Spinal cord (tissue), 10 donors: ENCODE data around the gene EYA2. TPM values are rescaled to one million over a fixed set of nuclear protein-coding genes. Genes with fewer than 3 reads are reported as not detected.

ENCODE experiments used
- DNase-seq, 6 donors: peaks; one replicate each; pipeline versions ENCODE4 v3.0.0 to v3.0.0-alpha.2; 2013 to 2015; ENCODE audit warnings: low spot score in 6 of 6, low read depth in 4 of 6
- H3K27ac ChIP-seq: one replicate; pipeline ENCODE4 v1.5.1; 2013; ENCODE audit warnings: low read depth, low read length, control low read depth
- H3K27me3 ChIP-seq: one replicate; pipeline ENCODE4 v1.6.1; 2013; ENCODE audit warnings: low read length; ENCODE audit not compliant: control insufficient read depth, insufficient read depth
- H3K36me3 ChIP-seq: one replicate; pipeline ENCODE4 v1.6.1; 2013; ENCODE audit warnings: low read length; ENCODE audit not compliant: control insufficient read depth, insufficient read depth
- H3K4me1 ChIP-seq: one replicate; pipeline ENCODE4 v1.6.1; 2013; ENCODE audit warnings: low read length; ENCODE audit not compliant: control insufficient read depth, insufficient read depth
- H3K4me3 ChIP-seq: one replicate; pipeline ENCODE4 v1.5.1; 2013; ENCODE audit warnings: low read depth, low read length, control low read depth
- H3K9me3 ChIP-seq: one replicate; pipeline ENCODE4 v1.6.1; 2013; ENCODE audit warnings: low read length; ENCODE audit not compliant: control insufficient read depth, insufficient read depth
- WGBS: methylation state at CpG from one replicate; pipeline ENCODE4 v1.1.5; 2013; ENCODE audit warnings: missing lambda C conversion rate; ENCODE audit not compliant: insufficient coverage; 5-methylcytosine and 5-hydroxymethylcytosine counted together
- polyA plus RNA-seq, 2 donors: library from polyadenylated mRNA; unstranded; fragments of 120-200 nt; gene quantifications; one replicate each; pipeline ENCODE4 v1.2.1, GENCODE V29; 2013; ENCODE audit not compliant: insufficient read length in 2 of 2
- total RNA-seq, 2 donors: library from RNA; depleted of rRNA in 1 of 2; stranded (reverse); fragments of 120-200 nt in 1 of 2; fragments of >200 nt in 1 of 2; gene quantifications; one replicate each; pipeline versions ENCODE4 v1.2.3 to v1.2.4, GENCODE V29; 2013 to 2014
- donor health status: healthy.

Gene EYA2
- total and polyA plus RNA-seq, 4 donors: 10.7 to 32.7 (median 25.0) TPM

DNA sequence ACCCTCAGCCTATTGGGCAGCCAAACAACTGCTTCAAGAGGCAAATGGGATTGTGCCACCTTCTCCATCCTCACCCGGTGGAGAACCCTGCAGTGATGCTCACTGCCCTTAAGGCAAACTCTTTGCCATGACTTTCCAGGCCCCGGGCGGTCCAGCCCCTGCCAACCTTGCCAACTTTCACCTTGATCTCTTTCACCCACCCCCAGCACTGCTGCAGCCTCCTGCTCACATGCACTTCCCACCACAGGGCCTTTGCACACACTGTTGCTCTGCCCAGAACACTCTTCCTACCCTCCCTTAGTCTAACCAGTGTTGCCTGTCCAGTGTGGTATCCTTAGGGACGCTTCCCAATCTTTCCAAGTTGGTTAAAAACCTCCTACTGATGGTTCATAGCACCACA is 221.1 kb downstream of the EYA2 start:
- DNase-seq: no peak
- H3K9me3 ChIP-seq: peaks cover under 1% of the 10 kb centered on the region

DNA sequence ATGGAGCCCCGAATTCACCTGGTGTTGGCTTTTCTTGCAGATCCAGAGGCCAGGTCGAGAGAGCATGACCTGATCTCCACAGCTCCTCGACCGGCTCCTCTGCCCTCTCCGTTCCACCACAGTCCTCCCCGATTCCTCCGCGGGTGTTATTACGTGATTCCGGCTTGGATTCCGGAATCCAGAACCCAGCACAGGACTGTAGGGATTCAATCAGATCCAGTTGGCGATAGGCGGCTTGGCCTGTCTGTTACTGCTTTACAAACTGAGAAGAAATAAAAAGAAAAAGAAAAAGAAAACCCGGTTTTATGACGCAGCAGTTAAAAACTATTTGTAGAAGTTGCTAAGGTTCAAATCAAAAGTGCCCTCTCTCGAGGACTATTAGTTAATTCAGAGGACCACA is 222.7 kb downstream of the EYA2 start:
- DNase-seq: peak in 1 of 6 donors; percentile 26
- peaks cover 10% of the 10 kb centered on the region for H3K36me3 ChIP-seq
- H3K27ac ChIP-seq: peak overlapping the region; percentile 84
- no peak overlapping the region for H3K4me3 ChIP-seq
- WGBS: 83% methylated on average over 13 of the region's 16 CpGs
- no peaks in the 10 kb centered on the region for H3K4me1 ChIP-seq
- H3K27me3 ChIP-seq: no peaks in the 10 kb centered on the region
- H3K9me3 ChIP-seq: no peaks in the 10 kb centered on the region

More for the DNA sequence above, 221.1 kb downstream of the EYA2 start:
- Histone ChIP-seq H3K36me3 (peaks cover 10% of the 10 kb centered on the region), H3K27me3 (no peaks in the 10 kb centered on the region), H3K4me3 (no peak overlapping the region), H3K27ac (no peak overlapping the region), H3K4me1 (no peaks in the 10 kb centered on the region)
- 97% methylated on average over 3 of the region's 4 CpGs for WGBS

DNA sequence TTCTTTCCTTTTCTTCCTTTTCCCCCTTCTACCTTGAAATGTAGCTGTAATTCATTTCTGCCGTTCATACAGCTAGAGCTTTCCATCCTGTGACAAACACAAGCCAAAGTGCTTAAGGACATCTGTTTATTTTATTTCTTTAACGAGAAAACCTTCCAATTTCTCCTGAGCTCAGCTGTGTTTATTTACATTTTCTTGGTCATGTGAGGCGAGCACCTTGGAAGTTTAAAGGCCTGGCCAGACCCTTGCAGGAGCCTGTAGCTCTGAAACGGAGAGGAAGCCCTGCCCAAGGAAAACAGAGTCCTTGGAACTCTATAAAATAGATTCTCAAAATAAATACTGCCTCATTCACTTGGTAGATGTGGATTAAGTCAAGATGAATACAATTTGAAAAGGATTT is 223.1 kb downstream of the EYA2 start:
- 40% methylated on average over 1 of the region's 4 CpGs for WGBS
- Histone ChIP-seq H3K36me3 (peaks cover 10% of the 10 kb centered on the region), H3K4me3 (no peak overlapping the region), H3K27me3 (no peaks in the 10 kb centered on the region), H3K4me1 (no peaks in the 10 kb centered on the region), H3K27ac (peak overlapping the region; percentile 84), H3K9me3 (no peaks in the 10 kb centered on the region)
- peak in 1 of 6 donors; percentile 68 for DNase-seq

DNA sequence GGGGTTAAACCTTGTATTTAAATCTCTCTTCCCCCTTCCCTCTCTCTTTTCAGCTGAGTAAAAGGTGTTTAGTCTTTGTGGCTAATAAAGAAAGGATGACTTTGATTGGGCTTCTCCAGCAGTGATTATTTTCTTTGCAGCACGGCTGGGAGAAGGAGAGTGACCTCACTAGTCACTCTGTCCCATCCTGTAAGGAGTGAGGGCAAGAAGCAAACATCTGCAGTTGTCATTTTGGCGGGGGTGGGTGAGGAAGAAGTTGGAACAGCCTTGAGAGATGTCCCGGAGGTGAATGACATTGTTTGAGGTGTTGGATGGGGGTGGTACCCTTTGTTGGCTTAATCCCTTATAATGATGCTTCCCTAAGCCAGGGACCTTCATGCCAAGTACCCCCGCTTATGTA is 223.6 kb downstream of the EYA2 start:
- Histone ChIP-seq H3K4me3 (no peak overlapping the region), H3K27ac (peak overlapping the region; percentile 84), H3K4me1 (no peaks in the 10 kb centered on the region), H3K9me3 (no peaks in the 10 kb centered on the region), H3K36me3 (peaks cover 10% of the 10 kb centered on the region), H3K27me3 (no peaks in the 10 kb centered on the region)
- 13% methylated on average over 1 of the region's 4 CpGs for WGBS
- peak in 1 of 6 donors; percentile 33 for DNase-seq

DNA sequence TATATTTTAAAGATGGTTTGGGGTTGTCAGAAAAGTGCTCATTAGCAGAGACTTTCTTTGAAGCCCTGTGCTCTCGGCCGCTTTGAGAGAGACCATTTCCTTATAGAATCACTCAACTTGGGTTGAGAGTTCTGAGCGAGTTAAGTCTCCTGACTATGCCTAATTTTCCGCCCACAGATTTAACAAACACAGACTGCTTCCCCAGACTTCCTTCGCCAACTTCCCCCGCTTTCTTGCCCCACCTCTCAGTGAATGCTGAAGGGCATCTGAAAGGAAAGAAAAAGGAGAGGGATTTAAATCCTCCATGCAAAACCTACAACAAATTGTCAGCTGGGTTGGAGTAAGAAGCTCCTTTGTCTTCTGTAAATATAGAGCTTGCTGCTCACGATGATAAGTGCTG is 224.0 kb downstream of the EYA2 start:
- Histone ChIP-seq H3K27ac (peak overlapping the region; percentile 84), H3K4me3 (no peak overlapping the region)
- DNase-seq: peak in 1 of 6 donors; percentile 25

DNA sequence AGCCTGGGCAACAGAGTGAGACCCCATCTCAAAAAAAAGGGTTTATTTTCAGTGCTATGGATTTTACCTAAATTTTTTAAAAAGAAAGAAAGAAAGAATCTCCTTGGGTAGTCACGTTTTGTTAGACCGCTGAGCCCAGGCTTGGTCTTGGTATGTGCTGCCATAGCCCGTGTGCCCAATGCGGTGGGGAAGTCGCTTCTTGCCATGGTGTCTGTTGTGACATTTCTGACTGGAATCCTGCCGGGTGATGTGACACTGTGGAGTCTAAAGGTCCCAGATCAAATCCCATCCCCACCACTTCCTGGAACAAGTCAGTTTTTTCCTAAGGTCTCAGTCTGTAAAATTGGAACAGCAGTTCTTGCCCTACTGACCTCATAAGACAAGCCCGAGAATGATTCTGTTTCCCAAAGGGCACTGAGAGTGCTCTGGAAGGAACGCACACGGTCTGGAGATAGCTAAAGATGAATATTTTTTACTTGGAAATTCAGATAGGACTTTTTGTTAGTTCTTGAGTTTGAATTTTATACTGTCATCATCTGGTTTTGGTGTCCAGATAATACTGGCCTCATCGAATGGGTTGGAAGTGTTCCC is 225.8 kb downstream of the EYA2 start:
- Histone ChIP-seq H3K4me3 (no peak overlapping the region), H3K27ac (no peak overlapping the region), H3K9me3 (no peaks in the 10 kb centered on the region), H3K36me3 (peaks cover 9% of the 10 kb centered on the region), H3K27me3 (no peaks in the 10 kb centered on the region), H3K4me1 (no peaks in the 10 kb centered on the region)
- WGBS: 92% methylated on average over 8 of the region's 10 CpGs
- no peak for DNase-seq

More for the DNA sequence above, 224.0 kb downstream of the EYA2 start:
- WGBS: 70% methylated on average over 2 of the region's 7 CpGs
- no peaks in the 10 kb centered on the region for H3K27me3 ChIP-seq
- no peaks in the 10 kb centered on the region for H3K9me3 ChIP-seq
- H3K36me3 ChIP-seq: peaks cover 10% of the 10 kb centered on the region
- H3K4me1 ChIP-seq: no peaks in the 10 kb centered on the region

DNA sequence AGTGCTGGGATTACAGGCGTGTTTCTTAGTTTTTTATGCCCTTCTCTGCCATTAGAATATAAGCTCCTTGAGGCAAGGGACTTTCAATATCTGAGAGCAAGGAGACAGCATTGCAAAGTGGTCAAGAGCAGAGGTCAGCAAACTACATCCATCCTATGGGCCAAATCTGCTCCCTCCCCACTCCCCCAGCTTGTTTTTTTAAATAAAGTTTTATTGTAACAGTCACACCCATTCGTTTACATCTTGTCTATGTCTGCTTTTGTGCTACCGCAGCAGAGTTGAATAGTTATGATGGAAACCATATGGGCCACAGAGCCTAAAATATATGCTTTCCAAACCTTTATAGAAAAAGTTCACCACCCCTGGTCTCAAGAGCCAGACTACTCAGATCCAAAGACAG is 227.9 kb downstream of the EYA2 start:
- no peak overlapping the region for H3K27ac ChIP-seq
- WGBS: 100% methylated on average over 1 of the region's 3 CpGs
- H3K9me3 ChIP-seq: no peaks in the 10 kb centered on the region
- no peaks in the 10 kb centered on the region for H3K36me3 ChIP-seq
- H3K4me3 ChIP-seq: no peak overlapping the region
- peaks cover 9% of the 10 kb centered on the region for H3K4me1 ChIP-seq
- H3K27me3 ChIP-seq: no peaks in the 10 kb centered on the region
- DNase-seq: no peak

DNA sequence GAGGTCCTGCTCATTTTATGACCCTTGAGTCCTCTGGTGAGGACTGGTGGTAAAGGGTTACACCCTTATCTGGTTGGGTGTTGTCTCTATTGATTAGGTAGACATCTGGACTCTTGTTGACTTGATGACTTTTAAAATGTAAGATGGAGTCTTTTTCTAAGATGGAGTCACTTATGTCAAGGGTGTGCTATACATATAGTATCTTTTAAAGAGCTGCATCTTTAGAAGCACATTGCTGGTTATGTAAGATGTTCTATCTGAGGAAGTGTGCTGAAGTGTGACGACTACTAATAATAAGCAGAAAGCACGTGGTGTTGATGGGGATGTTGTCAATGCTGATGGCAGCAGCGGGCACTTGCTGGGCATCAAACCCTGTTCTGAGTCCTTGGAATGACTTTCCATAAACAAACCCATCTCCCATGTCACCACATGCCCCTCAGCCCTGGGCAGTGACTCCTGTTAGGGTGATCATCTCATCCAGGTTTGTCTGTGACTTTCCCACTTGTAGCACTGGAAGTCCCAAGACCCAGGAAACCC is 229.6 kb downstream of the EYA2 start:
- Histone ChIP-seq H3K9me3 (no peaks in the 10 kb centered on the region), H3K4me1 (peaks cover 13% of the 10 kb centered on the region), H3K27ac (no peak overlapping the region), H3K36me3 (no peaks in the 10 kb centered on the region), H3K4me3 (no peak overlapping the region), H3K27me3 (no peaks in the 10 kb centered on the region)
- no CpG with 5 or more reads among the region's 3 CpGs for WGBS
- DNase-seq: no peak

DNA sequence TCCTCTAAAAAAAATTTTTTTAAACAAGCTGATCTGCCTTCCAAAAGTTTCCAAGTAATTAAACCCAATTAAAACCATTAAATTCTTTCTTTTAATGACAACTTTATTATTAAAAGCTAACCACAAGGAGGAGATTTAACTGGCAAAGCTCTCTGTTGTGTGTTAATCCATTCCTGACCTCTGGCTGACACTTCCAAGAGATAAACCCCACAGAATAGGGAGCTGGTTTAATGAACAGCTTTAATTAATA is 230.8 kb downstream of the EYA2 start:
- no peaks in the 10 kb centered on the region for H3K27me3 ChIP-seq
- no peaks in the 10 kb centered on the region for H3K9me3 ChIP-seq
- H3K4me1 ChIP-seq: peaks cover 13% of the 10 kb centered on the region
- no peaks in the 10 kb centered on the region for H3K36me3 ChIP-seq
- peak overlapping the region; percentile 42 for H3K27ac ChIP-seq
- H3K4me3 ChIP-seq: no peak overlapping the region
- peak in 3 of 6 donors; percentile 17 to 78 (median 67) for DNase-seq

DNA sequence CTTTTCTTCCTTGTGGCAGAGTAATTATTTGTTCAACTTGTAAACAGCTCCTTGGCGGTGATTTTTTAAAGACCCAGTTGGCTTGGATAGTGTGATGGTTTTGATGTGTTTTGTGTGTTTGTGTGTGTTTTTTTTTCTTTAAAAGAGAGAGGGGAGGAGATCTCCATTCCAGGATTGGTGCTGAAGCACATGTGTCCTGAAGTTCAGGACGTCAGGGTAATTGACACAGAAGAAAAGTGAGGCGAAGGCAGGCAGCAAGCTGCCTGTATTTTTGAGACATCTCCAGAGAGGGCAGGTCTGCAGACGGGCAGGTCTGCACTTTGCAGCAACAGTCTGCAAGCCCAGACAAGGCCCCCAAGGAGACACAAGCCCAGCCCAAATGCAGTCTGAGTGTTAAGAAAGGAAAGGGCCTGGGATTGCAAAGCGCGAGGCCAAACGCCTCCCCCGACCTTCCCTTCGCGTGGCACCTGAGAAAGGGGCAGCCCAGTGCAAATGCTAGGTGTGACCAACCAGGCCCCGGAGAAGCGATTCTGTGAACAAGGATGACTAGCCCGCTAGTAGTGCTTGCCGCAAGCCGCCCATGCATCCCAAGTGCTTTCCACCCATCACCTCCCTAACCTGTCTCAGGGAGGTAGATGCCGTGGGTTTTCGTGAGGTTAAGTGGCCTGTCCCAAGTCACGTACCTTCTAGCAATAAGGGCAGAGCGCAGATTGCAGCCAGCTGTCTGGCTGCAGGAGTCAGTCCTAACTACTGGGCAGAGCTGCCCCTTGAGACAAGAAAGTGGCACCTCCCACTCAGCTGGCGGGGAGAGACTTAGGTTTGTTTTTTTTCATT is 231.3 kb downstream of the EYA2 start:
- Histone ChIP-seq H3K4me3 (no peak overlapping the region), H3K27ac (peak overlapping the region; percentile 42), H3K36me3 (no peaks in the 10 kb centered on the region), H3K27me3 (no peaks in the 10 kb centered on the region), H3K9me3 (no peaks in the 10 kb centered on the region), H3K4me1 (peaks cover 13% of the 10 kb centered on the region)
- 58% methylated on average over 17 of the region's 20 CpGs for WGBS
- no peak for DNase-seq
